H9 (cell line): Measurements from ENCODE around the gene TTC23. TPM values are rescaled to one million over a fixed set of nuclear protein-coding genes. Genes with fewer than 3 reads are reported as not detected.

Experiments used
- DNase-seq: peaks from one replicate; pipeline ENCODE4 v3.0.0-alpha.2; 2017
- H2AFZ ChIP-seq: one replicate; pipeline ENCODE4 v1.6.1; 2013; ENCODE audit warnings: mild to moderate bottlenecking, low read length, control low read depth, moderate library complexity
- H2AK5ac ChIP-seq: 2 replicates; pipeline ENCODE4 v1.6.1; 2013; ENCODE audit warnings: low read length, control low read depth, mixed read lengths; ENCODE audit not compliant: insufficient read length
- H2BK120ac ChIP-seq: one replicate; pipeline ENCODE4 v1.6.1; 2013; ENCODE audit warnings: low read depth, mild to moderate bottlenecking, low read length, control low read depth, inconsistent platforms; ENCODE audit not compliant: poor library complexity, severe bottlenecking
- H2BK12ac ChIP-seq: 2 replicates; pipeline ENCODE4 v1.6.1; 2013; ENCODE audit warnings: low read length, control low read depth, mixed read lengths, low read depth; ENCODE audit not compliant: insufficient read length
- H2BK15ac ChIP-seq: 2 replicates; pipeline ENCODE4 v1.6.1; 2013; ENCODE audit warnings: low read depth, low read length, control low read depth
- H2BK20ac ChIP-seq: one replicate; pipeline ENCODE4 v1.6.1; 2013; ENCODE audit warnings: low read depth, mild to moderate bottlenecking, low read length, control low read depth, inconsistent platforms; ENCODE audit not compliant: poor library complexity, severe bottlenecking
- H2BK5ac ChIP-seq: 2 replicates; pipeline ENCODE4 v1.6.1; 2013; ENCODE audit warnings: low read length, control low read depth, mixed read lengths; ENCODE audit not compliant: insufficient read length
- H3K14ac ChIP-seq: 2 replicates; pipeline ENCODE4 v1.6.1; 2013; ENCODE audit warnings: low read length, control low read depth; ENCODE audit not compliant: insufficient read depth
- H3K18ac ChIP-seq: 2 replicates; pipeline ENCODE4 v1.6.1; 2013; ENCODE audit warnings: low read depth, mild to moderate bottlenecking, mixed read lengths, low read length, control low read depth; ENCODE audit not compliant: insufficient read length
- H3K23ac ChIP-seq: 2 replicates; pipeline ENCODE4 v1.6.1; 2013; ENCODE audit warnings: low read length, control low read depth, mixed read lengths, low read depth; ENCODE audit not compliant: insufficient read length
- H3K23me2 ChIP-seq: 2 replicates; pipeline ENCODE4 v1.6.1; 2013; ENCODE audit warnings: low read depth, mild to moderate bottlenecking, mixed read lengths, low read length, control low read depth; ENCODE audit not compliant: insufficient read length, poor library complexity, severe bottlenecking
- H3K27ac ChIP-seq: 2 replicates; pipeline ENCODE4 v1.5.1; 2013; ENCODE audit warnings: low read length, control low read depth, mixed read lengths, low read depth; ENCODE audit not compliant: insufficient read length
- H3K27me3 ChIP-seq: 2 replicates; pipeline ENCODE4 v1.6.1; 2013; ENCODE audit warnings: low read length, control low read depth, inconsistent platforms; ENCODE audit not compliant: insufficient read depth
- H3K4ac ChIP-seq: 2 replicates; pipeline ENCODE4 v1.6.1; 2013; ENCODE audit warnings: low read depth, mild to moderate bottlenecking, control low read depth, inconsistent platforms, low read length, moderate library complexity
- H3K4me1 ChIP-seq: 2 replicates; pipeline ENCODE4 v1.6.1; 2013; ENCODE audit warnings: low read length, control low read depth, inconsistent platforms; ENCODE audit not compliant: insufficient read depth
- H3K4me2 ChIP-seq: 2 replicates; pipeline ENCODE4 v1.6.1; 2013; ENCODE audit warnings: low read length, control low read depth, mixed read lengths; ENCODE audit not compliant: insufficient read length, insufficient read depth
- H3K56ac ChIP-seq: 2 replicates; pipeline ENCODE4 v1.6.1; 2013; ENCODE audit warnings: low read depth, mild to moderate bottlenecking, mixed read lengths, low read length, control low read depth; ENCODE audit not compliant: insufficient read length
- H3K79me1 ChIP-seq: 2 replicates; pipeline ENCODE4 v1.6.1; 2013; ENCODE audit warnings: low read depth, mild to moderate bottlenecking, moderate library complexity, low read length, control low read depth, inconsistent platforms; ENCODE audit not compliant: insufficient read depth, poor library complexity, severe bottlenecking
- H3K79me2 ChIP-seq: 2 replicates; pipeline ENCODE4 v1.6.1; 2013; ENCODE audit warnings: low read length, control low read depth, inconsistent platforms; ENCODE audit not compliant: insufficient read depth
- H3K9ac ChIP-seq: 2 replicates; pipeline ENCODE4 v1.6.1; 2013; ENCODE audit warnings: low read length, control low read depth, mixed read lengths; ENCODE audit not compliant: insufficient read length; ENCODE audit errors: extremely low read depth
- H3K9me3 ChIP-seq: one replicate; pipeline ENCODE4 v1.6.1; 2013; ENCODE audit warnings: low read depth, low read length, inconsistent platforms; ENCODE audit not compliant: control insufficient read depth
- H3T11ph ChIP-seq: one replicate; pipeline ENCODE4 v1.6.1; 2013; ENCODE audit warnings: mild to moderate bottlenecking, low read length, control low read depth, inconsistent platforms
- H4K20me1 ChIP-seq: one replicate; pipeline ENCODE4 v1.6.1; 2013; ENCODE audit not compliant: control insufficient read depth, insufficient read length, insufficient read depth
- H4K5ac ChIP-seq: 2 replicates; pipeline ENCODE4 v1.6.1; 2013; ENCODE audit warnings: low read depth, mild to moderate bottlenecking, mixed read lengths, low read length, control low read depth; ENCODE audit not compliant: insufficient read length
- H4K8ac ChIP-seq: replicated peaks from 2 replicates; pipeline ENCODE4 v1.6.1; 2013; ENCODE audit warnings: low read length, control low read depth, mixed read lengths, low read depth; ENCODE audit not compliant: insufficient read length
- H4K91ac ChIP-seq: 2 replicates; pipeline ENCODE4 v1.6.1; 2013; ENCODE audit warnings: low read depth, mild to moderate bottlenecking, moderate library complexity, mixed read lengths, low read length, control low read depth; ENCODE audit not compliant: insufficient read length
- H3K27ac Mint-ChIP-seq, 3 experiments: 2 replicates in 2 of 3; 3 replicates in 1 of 3; pipeline ENCODE4 v1.8.0; 2020 to 2021; ENCODE audit warnings: mixed read lengths in 3 of 3, mild to moderate bottlenecking in 1 of 3, moderate library complexity in 1 of 3
- H3K27me3 Mint-ChIP-seq: 2 replicates; pipeline ENCODE4 v1.8.0; 2021; ENCODE audit warnings: low read depth, mild to moderate bottlenecking, moderate library complexity, mixed read lengths
- H3K36me3 Mint-ChIP-seq, 3 experiments: 2 replicates in 2 of 3; 3 replicates in 1 of 3; pipeline ENCODE4 v1.8.0; 2020 to 2021; ENCODE audit warnings: low read depth in 3 of 3, mixed read lengths in 3 of 3; ENCODE audit not compliant: insufficient read depth in 1 of 3
- H3K4me1 Mint-ChIP-seq, 2 experiments: 2 replicates each; pipeline ENCODE4 v1.8.0; 2020; ENCODE audit warnings: mixed read lengths in 2 of 2
- H3K4me3 Mint-ChIP-seq, 2 experiments: 2 replicates in 1 of 2; 3 replicates in 1 of 2; pipeline ENCODE4 v1.8.0; 2020 to 2021; ENCODE audit warnings: mild to moderate bottlenecking in 2 of 2, mixed read lengths in 2 of 2, moderate library complexity in 1 of 2
- H3K9me3 Mint-ChIP-seq, 2 experiments: 2 replicates in 1 of 2; 3 replicates in 1 of 2; pipeline ENCODE4 v1.8.0; 2020; ENCODE audit warnings: mild to moderate bottlenecking in 2 of 2, mixed read lengths in 2 of 2, moderate library complexity in 1 of 2
- CTCF ChIP-seq: fragments of 200-600 bp; sonication (generic); conservative IDR thresholded peaks from 3 replicates; pipeline ENCODE4 v1.8.0; 2021; ENCODE audit warnings: antibody characterized with exemption, mild to moderate bottlenecking
- WGBS: extraction: QIAGEN DNeasy Blood & Tissue Kit; methylation state at CpG from one replicate; pipeline ENCODE4 v1.1.7; 2013; ENCODE audit warnings: missing lambda C conversion rate, low lambda C conversion rate, mixed read lengths; ENCODE audit not compliant: insufficient read length; ENCODE audit errors: extremely low coverage; 5-methylcytosine and 5-hydroxymethylcytosine counted together
- total RNA-seq: library from RNA; stranded (reverse); gene quantifications from 2 replicates; pipeline ENCODE4 v1.2.1, GENCODE V29; 2021

The TTC23 gene
- total RNA-seq, 1 experiment from 2014 or later = 14.3 TPM

GRCh38 chr15:99109555-99110021 is 139.8 kb downstream of the TTC23 start:
- Mint-ChIP-seq H3K36me3 (peaks cover 0 to 5% (median 0%) of the 10 kb centered on the region in 3 experiments; a peak in 3 of 7 replicates), H3K4me1 (peaks cover 0 to 6% of the 10 kb centered on the region in 2 experiments; a peak in 2 of 4 replicates), H3K4me3 (no peak overlapping the region), H3K9me3 (no peaks in the 10 kb centered on the region; a peak in 1 of 5 replicates), H3K27ac (no peak overlapping the region), H3K27me3 (peaks cover 38% of the 10 kb centered on the region)
- no CpG with 5 or more reads among the region's 10 CpGs for WGBS
- no peak overlapping the region for H2BK5ac ChIP-seq
- no peak overlapping the region for H2BK12ac ChIP-seq
- no peak overlapping the region for H4K5ac ChIP-seq
- H3K4me1 ChIP-seq = no peaks in the 10 kb centered on the region
- H3K79me1 ChIP-seq = no peaks in the 10 kb centered on the region
- H2BK20ac ChIP-seq = no peak overlapping the region
- no peak overlapping the region for H3K18ac ChIP-seq
- H3K4ac ChIP-seq = no peak overlapping the region
- no peaks in the 10 kb centered on the region for H3K79me2 ChIP-seq
- peaks cover 17% of the 10 kb centered on the region for H3K27me3 ChIP-seq
- peaks cover 3% of the 10 kb centered on the region for H4K20me1 ChIP-seq
- no peak overlapping the region for H2BK120ac ChIP-seq
- H3K4me2 ChIP-seq = no peak overlapping the region
- H3K14ac ChIP-seq = no peak overlapping the region
- H4K91ac ChIP-seq = no peak overlapping the region
- no peak overlapping the region for H4K8ac ChIP-seq
- no peak overlapping the region for H3K27ac ChIP-seq
- H2AFZ ChIP-seq = no peak overlapping the region
- H3K23me2 ChIP-seq = no peaks in the 10 kb centered on the region
- H3K9ac ChIP-seq = no peak overlapping the region
- H2BK15ac ChIP-seq = no peak overlapping the region
- no peak for TF ChIP-seq CTCF
- H3T11ph ChIP-seq = no peak overlapping the region
- H3K56ac ChIP-seq = no peak overlapping the region
- H2AK5ac ChIP-seq = no peak overlapping the region
- no peaks in the 10 kb centered on the region for H3K9me3 ChIP-seq
- DNase-seq = no peak
- no peak overlapping the region for H3K23ac ChIP-seq
